Renal pelvis (tissue), 12 donors: ENCODE data around the gene SMYD1. TPM values are rescaled to one million over a fixed set of nuclear protein-coding genes. Genes with fewer than 3 reads are reported as not detected.
"Not testable (repeated sequence)": the region's sequence is repeated elsewhere in the genome, so short reads cannot be mapped to it uniquely, and the experiment has no call there.

Experiments
- DNase-seq: peaks from one replicate; pipeline ENCODE4 v3.0.0-alpha.2; 2013
- long read RNA-seq, 16 experiments: transcript quantifications; one replicate each; lab custom pipeline, GENCODE V29; 2026
- polyA plus RNA-seq, 3 donors: library from polyadenylated mRNA; unstranded; fragments of 120-200 nt; gene quantifications; one replicate each; pipeline ENCODE4 v1.2.1, GENCODE V29; 2013; ENCODE audit not compliant: insufficient read length in 3 of 3

SMYD1 gene
- under 1 TPM in 2 of 3 donors, not detected in 1; 0.10 to 0.13 TPM for polyA plus RNA-seq
- long read RNA-seq, donor 1, result 0 reads
- long read RNA-seq, donor 2, result 0 reads
- long read RNA-seq, donor 3, result 0 reads
- long read RNA-seq, donor 4, result 0 reads
- long read RNA-seq, donor 5, result 0 reads
- long read RNA-seq, donor 6, result 0 reads
- long read RNA-seq, donor 7, result 0 reads
- long read RNA-seq, donor 8, result 0 reads
- long read RNA-seq, donor 9, result 0 reads
- long read RNA-seq, donor 10, full-length matches to known transcripts, result 1 of 1 reads
- long read RNA-seq, donor 10, partial matches to known transcripts, result 0 of 1 reads
- long read RNA-seq, donor 10, other reads (novel, unspliced or antisense), result 0 of 1 reads
- long read RNA-seq, donor 11, result 0 reads
- long read RNA-seq, donor 12, result 0 reads
- long read RNA-seq, donor 13, result 0 reads
- long read RNA-seq, donor 14, result 0 reads
- long read RNA-seq, donor 15, full-length matches to known transcripts, result 3 of 867 reads
- long read RNA-seq, donor 15, partial matches to known transcripts, result 858 of 867 reads
- long read RNA-seq, donor 15, other reads (novel, unspliced or antisense), result 6 of 867 reads
- long read RNA-seq, donor 16, full-length matches to known transcripts, result 2 of 2 reads
- long read RNA-seq, donor 16, partial matches to known transcripts, result 0 of 2 reads
- long read RNA-seq, donor 16, other reads (novel, unspliced or antisense), result 0 of 2 reads

GRCh38 chr2:88067598-88067997 lies at the start of gene SMYD1:
Gene SMYD1, plus strand, starts transcription at chr2:88067825. Its CDS starts 40 bp downstream, at chr2:88067865.
- DNase-seq, result no peak

DNA sequence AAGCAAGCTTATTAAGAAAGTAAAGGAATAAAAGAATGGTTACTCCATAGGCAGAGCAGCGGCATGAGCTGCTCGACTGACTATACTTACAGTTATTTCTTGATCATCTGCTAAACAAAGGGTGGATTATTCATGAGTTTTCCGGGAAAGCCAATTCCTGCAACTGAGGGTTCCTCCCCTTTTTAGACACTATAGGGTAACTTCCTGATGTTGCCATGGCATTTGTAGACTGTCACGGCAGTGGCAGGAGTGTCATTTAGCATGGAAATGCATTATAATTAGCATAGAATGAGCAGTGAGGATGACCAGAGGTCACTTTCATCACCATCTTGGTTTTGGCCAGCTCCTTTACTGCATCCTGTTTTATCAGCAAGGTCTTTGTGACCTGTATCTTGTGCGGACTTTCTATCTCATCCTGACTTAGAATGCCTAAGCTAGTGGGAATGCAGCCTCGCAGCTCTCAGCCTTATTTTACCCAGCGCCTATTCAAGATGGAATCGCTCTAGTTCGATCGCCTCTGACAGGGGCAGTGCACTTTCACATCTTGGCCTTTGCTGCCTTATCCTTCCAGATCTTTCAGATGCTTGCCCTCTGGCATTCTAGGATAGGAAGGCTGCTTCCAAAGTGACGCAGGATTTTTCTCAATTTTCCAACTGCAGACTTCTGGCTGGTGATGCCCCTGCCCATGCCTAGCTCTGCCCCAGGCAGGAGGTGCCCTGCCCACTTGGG lies 49.4 kb upstream of the SMYD1 start:
- not testable (repeated sequence) for DNase-seq

GRCh38 chr2:88018909-88019308 lies 48.7 kb upstream of the SMYD1 start:
- DNase-seq, result no peak

DNA sequence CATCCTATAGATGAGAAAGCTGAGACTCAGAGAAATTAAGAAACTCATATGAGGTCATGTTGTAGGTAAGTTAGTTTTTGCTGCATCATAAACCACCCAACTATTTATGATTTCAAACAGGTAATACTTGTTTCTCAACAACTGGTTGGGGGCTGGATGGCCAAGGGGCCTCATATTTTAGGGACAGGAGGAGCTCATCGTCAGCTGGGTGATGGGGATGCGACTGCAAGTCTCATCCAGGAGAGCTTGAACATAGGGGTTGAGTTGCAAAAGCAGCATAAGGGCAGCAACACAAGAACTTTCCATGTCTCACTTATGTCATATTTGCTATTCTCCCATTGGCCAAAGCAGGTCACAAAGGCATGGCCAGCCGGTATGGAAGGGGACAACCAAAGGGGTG lies 47.6 kb upstream of the SMYD1 start:
- DNase-seq, result no peak

DNA sequence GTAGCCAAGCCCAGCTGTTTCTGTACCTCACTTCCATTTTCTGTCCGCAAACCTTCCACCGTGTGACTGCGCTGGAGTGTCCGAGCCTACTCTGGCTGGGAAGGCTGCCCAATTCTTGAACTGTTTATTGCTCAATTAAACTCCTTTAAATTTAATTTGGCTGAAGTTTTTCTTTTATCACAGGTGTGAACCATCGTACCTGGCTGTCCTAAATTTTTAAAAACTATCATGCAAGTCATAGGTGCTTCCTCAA lies 45.0 kb upstream of the SMYD1 start:
- no peak for DNase-seq

DNA sequence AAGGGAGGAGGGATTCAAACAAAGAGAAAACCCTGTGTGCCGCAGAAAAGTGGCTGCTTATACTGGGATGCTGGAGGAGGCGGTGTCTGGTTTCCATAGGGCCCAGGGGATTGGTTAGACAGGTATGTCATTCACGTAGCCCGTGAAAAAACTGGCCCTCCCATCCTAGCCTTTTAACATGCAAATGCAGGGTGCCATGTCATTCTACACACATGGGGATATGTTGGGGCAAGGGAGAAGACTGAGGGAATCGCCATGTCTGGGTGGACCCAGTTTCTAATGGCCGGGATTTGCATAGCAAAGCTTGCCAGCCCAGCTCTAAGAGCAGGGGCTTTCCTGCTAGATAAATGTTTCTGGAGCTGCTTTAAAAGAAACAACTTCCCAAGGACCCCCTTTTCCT lies 43.1 kb upstream of the SMYD1 start:
- no peak for DNase-seq

GRCh38 chr2:88027697-88028389 lies 39.8 kb upstream of the SMYD1 start:
- DNase-seq, result no peak

DNA sequence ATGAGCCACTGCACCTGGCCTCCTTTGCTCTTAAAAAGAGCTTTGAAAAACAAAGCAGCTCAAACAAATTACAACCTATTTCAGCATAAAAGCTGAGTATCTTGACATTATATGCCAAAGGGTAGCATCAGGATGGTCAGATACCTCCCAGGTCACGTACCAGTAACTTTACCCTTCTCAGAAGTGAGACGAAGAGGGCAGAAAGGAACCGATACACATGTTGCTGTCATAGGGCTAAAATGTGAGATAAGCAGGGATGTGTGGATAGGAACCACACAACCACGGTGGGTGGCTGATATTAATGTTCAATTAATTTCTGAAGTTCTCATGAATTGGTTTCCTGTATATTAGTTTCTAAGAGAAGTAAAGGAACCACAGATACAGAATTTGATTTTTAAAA lies 38.7 kb upstream of the SMYD1 start:
- DNase-seq, result no peak

DNA sequence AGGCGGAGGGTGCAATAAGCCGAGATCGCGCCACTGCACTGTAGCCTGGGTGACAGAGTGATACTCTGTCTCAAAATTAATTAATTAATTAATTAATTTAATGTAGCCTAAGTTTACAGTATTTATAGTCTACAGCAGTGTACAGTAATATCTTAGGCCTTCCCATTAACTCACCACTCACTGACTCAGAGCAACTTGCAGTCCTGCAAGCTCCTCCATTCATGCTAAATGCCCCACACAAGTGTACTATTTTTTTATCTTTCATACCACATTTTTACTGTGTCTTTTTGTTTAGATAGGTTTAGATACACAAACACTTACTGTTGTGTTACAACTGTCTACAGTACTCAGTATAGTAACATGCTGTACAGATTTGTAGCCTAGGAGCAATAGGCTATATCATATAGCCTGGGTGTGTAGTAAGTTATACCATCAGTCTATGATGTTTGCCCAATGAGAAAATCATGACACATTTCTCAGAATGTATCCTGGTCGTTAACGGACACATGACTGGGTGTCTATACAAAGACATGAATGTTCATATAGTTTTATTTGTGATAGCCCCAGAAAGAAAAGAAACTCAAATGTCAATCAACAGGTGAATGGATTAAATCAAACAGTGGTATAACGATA lies 35.4 kb upstream of the SMYD1 start:
- DNase-seq, result no peak

DNA sequence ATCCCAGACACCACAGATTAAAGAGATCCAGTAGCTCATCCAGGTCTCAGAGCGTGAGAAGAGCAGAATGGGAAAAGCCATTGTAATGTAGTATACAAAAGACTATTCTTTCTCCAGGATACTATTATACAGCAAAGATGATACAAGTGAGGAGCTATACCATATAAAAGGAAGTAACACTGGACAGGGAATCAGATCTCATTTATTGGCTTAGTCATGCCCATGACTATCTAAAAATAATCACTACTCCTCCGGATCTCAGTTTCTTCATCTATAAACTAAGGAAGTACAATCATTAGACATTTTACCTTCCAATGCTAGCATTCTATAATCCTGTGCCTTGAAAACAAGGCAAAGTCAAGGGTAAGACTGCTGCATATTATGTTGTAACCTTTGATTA lies 31.4 kb upstream of the SMYD1 start:
- DNase-seq, result no peak

GRCh38 chr2:88036606-88037005 lies 31.0 kb upstream of the SMYD1 start:
- DNase-seq, result no peak

- no peak for DNase-seq
These were observed 29.1 kb upstream of the SMYD1 start for GRCh38 chr2:88038263-88039105.

DNA sequence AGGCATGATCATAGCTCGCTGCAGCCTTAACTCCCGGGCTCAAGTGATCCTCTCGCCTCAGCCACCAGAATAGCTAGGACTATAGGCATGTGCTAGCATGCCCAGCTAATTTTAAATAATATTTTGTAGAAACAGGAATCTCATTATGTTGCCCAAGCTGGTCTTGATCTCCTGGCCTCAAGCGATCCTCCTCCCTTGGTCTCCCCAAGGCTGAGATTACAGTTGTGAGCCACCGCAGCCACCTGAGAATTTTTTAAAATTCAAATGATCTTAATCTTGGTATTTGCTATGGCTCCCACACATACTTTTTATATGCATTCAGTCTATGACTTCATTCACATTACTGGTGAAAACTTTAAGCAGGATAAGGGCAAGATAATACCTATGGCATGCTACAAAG lies 25.1 kb upstream of the SMYD1 start:
- no peak for DNase-seq

DNA sequence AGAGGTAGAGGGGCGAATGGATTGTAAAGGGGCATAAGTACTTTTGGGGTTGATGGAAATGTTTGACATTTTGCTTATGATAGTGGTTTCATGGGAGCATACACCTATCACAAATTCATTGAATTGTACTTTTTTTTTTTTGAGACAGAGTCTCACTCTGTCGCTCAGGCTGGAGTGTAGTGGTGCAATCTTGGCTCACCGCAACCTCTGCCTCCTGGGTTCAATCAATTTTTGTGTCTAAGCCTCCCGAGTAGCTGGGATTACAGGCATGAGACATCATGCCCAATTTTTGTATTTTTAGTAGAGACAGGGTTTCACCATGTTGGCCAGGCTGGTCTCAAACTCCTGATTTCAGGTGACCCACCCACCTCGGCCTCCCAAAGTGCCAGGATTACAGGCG lies 22.1 kb upstream of the SMYD1 start:
- not testable (repeated sequence) for DNase-seq

GRCh38 chr2:88048541-88048940 lies 19.1 kb upstream of the SMYD1 start:
- no peak for DNase-seq

DNA sequence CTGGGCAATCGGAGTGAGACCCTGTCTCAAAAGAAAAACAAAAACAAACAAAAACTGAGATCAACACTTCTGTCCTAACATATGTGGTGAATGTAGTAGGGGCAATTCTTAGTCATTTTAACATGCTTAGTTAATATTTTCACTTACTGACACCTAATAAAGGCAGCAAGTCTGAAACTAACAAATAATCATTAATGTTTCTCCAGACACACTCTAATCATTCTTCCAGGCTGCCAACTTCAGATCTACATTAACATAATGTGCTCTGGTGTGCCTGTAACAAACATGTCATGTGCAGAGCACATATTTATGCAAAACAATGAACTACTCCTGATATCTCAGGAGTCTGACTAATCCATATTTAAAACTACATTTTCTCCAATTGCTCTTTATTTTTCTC lies 18.0 kb upstream of the SMYD1 start:
- no peak for DNase-seq

GRCh38 chr2:88051792-88052191 lies 15.8 kb upstream of the SMYD1 start:
- no peak for DNase-seq

GRCh38 chr2:88053296-88053695 lies 14.3 kb upstream of the SMYD1 start:
- no peak for DNase-seq

DNA sequence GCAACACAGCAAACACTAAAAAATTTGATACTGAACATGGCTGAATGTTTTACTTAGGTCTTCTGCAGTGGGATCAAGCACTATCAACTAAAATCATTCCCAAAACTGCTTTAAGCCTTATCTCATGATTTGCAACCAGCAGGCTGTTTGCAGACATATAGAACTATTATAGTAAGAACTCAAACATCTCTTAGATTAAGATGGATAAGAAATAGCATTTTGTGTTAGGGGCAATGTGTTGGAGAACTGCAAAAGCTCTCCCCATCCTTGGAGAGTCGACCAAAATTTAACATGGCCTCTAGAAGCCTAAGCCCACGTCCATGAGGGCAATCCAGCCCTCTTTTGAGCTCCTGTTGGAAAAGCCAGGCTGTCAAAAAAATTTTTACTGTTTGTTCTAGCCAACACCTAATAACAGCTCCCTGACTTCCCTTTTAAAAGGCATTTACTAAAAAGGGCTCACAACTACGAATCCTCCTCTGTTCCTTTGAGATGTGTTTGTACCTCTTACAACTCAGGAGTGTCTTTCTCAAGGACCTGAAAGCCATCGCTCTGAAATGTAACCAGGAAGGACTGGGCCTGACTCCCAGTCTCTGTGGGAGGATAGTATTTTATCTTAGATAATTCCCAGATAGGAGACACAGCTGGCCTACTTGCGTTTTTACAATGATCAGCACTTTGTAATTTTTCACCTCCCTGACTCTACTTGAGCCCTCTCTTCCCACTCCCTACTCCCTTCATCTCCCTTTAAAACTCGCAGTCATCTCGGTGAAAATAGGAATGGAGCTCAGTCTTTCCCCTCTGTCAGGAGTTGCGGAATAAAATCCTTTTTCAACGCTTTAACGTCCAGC lies 13.5 kb upstream of the SMYD1 start:
- DNase-seq, result no peak

DNA sequence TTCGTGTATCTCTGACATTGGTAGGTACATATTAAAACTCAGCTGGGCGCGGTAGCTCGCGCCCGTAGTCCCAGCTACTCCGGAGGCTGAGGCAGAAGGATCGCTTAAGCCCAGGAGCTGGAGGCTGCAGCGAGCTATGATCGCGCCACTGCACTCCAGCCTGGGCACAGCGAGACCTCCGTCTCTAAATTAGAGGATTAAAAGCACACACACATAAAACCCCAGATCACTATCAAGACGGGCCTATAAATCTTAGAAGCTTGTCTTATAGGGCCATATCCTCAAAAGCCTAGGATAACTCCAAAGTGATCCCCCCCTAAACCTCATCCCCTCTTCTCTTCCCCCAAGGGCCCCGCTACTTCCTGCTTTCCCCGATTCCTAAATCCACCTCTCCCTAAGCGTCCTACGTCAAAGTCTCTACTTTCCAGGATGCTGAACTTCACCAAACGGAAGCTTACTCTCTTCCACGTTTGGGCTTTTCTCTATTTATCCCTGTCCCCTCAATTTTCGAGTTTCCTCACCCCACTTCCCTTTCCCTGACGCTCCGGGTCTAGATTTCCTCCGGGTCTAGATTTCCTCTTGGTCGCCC lies 12.7 kb upstream of the SMYD1 start:
- DNase-seq, result no peak
